OCI-LY7 (cell line): Measurements from ENCODE around the gene INO80E. TPM values are rescaled to one million over a fixed set of nuclear protein-coding genes. Genes with fewer than 3 reads are reported as not detected.

ENCODE experiments used
- BruUV-seq: library from RNA; stranded (reverse); fragments of 400-500 nt; replicated peaks from 2 replicates; lab custom pipeline; 2021; lab: Mats Ljungman, UMichigan
- CTCF ChIA-PET: fragments of 300-600 bp; sonication (Branson Sonifier 250); formaldehyde crosslinking; loops from one replicate; lab custom pipeline; 2022; ENCODE audit warnings: antibody characterized with exemption; ENCODE audit not compliant: unreplicated experiment; lab: Charles Lee
- POLR2A ChIA-PET: fragments of 300-600 bp; sonication (Branson Sonifier 250); formaldehyde crosslinking; loops from one replicate; lab custom pipeline; 2022; ENCODE audit warnings: antibody characterized with exemption; lab: Charles Lee
- DNase-seq: peaks from one replicate; pipeline ENCODE4 v3.0.0-alpha.2; 2015; ENCODE audit warnings: low spot score
- H2AFZ ChIP-seq: fragments of 200-600 bp; sonication (generic), shearing (Covaris generic); 2 replicates; pipeline ENCODE4 v1.6.1; 2014; ENCODE audit warnings: mild to moderate bottlenecking, antibody characterized with exemption, low read length, moderate library complexity
- H3K27ac ChIP-seq: fragments of 200-600 bp; sonication (generic); 2 replicates; pipeline ENCODE4 v1.5.1; 2014; ENCODE audit warnings: mixed run types, low read depth, mild to moderate bottlenecking, moderate library complexity, low read length, inconsistent platforms; ENCODE audit not compliant: poor library complexity, severe bottlenecking
- H3K36me3 ChIP-seq: fragments of 200-600 bp; sonication (generic); 2 replicates; pipeline ENCODE4 v1.6.1; 2014; ENCODE audit warnings: mild to moderate bottlenecking, antibody characterized with exemption, low read length, moderate library complexity, mixed read lengths; ENCODE audit not compliant: insufficient read depth
- H3K4me1 ChIP-seq: fragments of 200-600 bp; sonication (generic); 2 replicates; pipeline ENCODE4 v1.5.1; 2014; ENCODE audit warnings: mild to moderate bottlenecking, low read length; ENCODE audit not compliant: insufficient read depth, poor library complexity, severe bottlenecking
- H3K4me2 ChIP-seq: fragments of 200-600 bp; sonication (generic); 2 replicates; pipeline ENCODE4 v1.6.1; 2014; ENCODE audit warnings: mild to moderate bottlenecking, low read length
- H3K4me3 ChIP-seq: fragments of 200-600 bp; sonication (generic); 2 replicates; pipeline ENCODE4 v1.5.1; 2014; ENCODE audit warnings: mild to moderate bottlenecking, low read depth, low read length; ENCODE audit not compliant: poor library complexity, severe bottlenecking
- H3K79me2 ChIP-seq: fragments of 200-600 bp; sonication (generic); 2 replicates; pipeline ENCODE4 v1.6.1; 2016; ENCODE audit warnings: low read depth, mild to moderate bottlenecking, low read length, moderate library complexity, mixed read lengths; ENCODE audit not compliant: insufficient read depth
- H3K9me2 ChIP-seq: fragments of 200-600 bp; sonication (generic); 2 replicates; pipeline ENCODE4 v1.6.1; 2016; ENCODE audit warnings: mild to moderate bottlenecking, low read length, mixed read lengths; ENCODE audit not compliant: insufficient read depth
- H3K9me3 ChIP-seq: fragments of 200-600 bp; sonication (generic); 2 replicates; pipeline ENCODE4 v1.6.1; 2014; ENCODE audit warnings: mild to moderate bottlenecking, mixed run types, low read length, mixed read lengths
- H4K20me1 ChIP-seq: fragments of 200-600 bp; sonication (generic); 2 replicates; pipeline ENCODE4 v1.6.1; 2014; ENCODE audit warnings: mild to moderate bottlenecking, antibody characterized with exemption, low read length, moderate library complexity, mixed read lengths; ENCODE audit not compliant: insufficient read depth
- CTCF ChIP-seq: fragments of 200-600 bp; sonication (generic); conservative IDR thresholded peaks from 2 replicates; pipeline ENCODE4 v1.5.1; 2014; ENCODE audit warnings: mild to moderate bottlenecking, antibody characterized with exemption, low read length, moderate library complexity, mixed read lengths
- EZH2phosphoT487 ChIP-seq: fragments of 200-600 bp; sonication (generic); IDR thresholded peaks from 2 replicates; pipeline ENCODE4 v1.6.1; 2018; ENCODE audit warnings: low read depth, borderline replicate concordance, mild to moderate bottlenecking, mixed run types, antibody characterized with exemption, low read length, moderate library complexity, mixed read lengths
- intact Hi-C: fragments of 100-400 bp; cut with micrococcal nuclease; formaldehyde crosslinking; loops from one replicate; pipeline ENCODE4 v1.10.0; 2022; ENCODE audit not compliant: unreplicated experiment
- total RNA-seq, 2 experiments: library from RNA; depleted of rRNA in 1 of 2; stranded (reverse); fragments of >200 nt in 1 of 2; shearing (Covaris generic) in 1 of 2; gene quantifications; 2 replicates each; pipeline ENCODE4 v1.2.3, GENCODE V29; 2014 to 2022

Gene INO80E
- total RNA-seq, 2 experiments from 2014 or later = 88.0 to 129 TPM

GRCh38 chr16:29990034-29990433 lies 6.0 kb upstream of the INO80E start:
- peaks cover 89% of the 10 kb centered on the region for H3K36me3 ChIP-seq
- no peaks in the 10 kb centered on the region for H4K20me1 ChIP-seq
- no peak for TF ChIP-seq EZH2phosphoT487
- TF ChIP-seq CTCF = no peak

DNA sequence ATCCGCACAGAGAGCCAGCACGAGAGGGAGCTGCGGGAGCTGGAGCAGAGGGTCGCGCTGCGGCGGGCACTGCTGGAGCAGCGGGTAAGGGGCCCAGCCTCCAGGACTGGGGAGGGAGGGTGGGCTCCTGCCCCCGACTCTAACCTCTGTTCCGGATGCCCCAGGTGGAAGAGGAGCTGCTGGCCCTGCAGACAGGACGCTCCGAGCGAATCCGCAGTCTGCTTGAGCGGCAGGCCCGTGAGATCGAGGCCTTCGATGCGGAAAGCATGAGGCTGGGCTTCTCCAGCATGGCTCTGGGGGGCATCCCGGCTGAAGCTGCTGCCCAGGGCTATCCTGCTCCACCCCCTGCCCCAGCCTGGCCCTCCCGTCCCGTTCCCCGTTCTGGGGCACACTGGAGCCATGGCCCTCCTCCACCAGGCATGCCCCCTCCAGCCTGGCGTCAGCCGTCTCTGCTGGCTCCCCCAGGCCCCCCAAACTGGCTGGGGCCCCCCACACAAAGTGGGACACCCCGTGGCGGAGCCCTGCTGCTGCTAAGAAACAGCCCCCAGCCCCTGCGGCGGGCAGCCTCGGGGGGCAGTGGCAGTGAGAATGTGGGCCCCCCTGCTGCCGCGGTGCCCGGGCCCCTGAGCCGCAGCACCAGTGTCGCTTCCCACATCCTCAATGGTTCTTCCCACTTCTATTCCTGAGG lies 5.0 kb upstream of the INO80E start:
- H3K9me2 ChIP-seq = no peaks in the 10 kb centered on the region
- CTCF ChIA-PET = no interaction called here
- no peaks in the 10 kb centered on the region for H3K79me2 ChIP-seq
- no peak overlapping the region for H3K4me2 ChIP-seq
- peaks cover 80% of the 10 kb centered on the region for H3K36me3 ChIP-seq
- no peaks in the 10 kb centered on the region for H4K20me1 ChIP-seq
- peaks cover 21% of the 10 kb centered on the region for H3K4me1 ChIP-seq
- BruUV-seq = no TSS peak
- TF ChIP-seq CTCF (no peak), EZH2phosphoT487 (no peak)
- no peak for DNase-seq
- H3K4me3 ChIP-seq = no peak overlapping the region
- H2AFZ ChIP-seq = no peak overlapping the region
- no peaks in the 10 kb centered on the region for H3K9me3 ChIP-seq
- no peak overlapping the region for H3K27ac ChIP-seq
- POLR2A ChIA-PET = no interaction called here
- intact Hi-C loops = loop anchor here (10.0 kb wide), 1 partner anchor 384 kb away; the partner anchor contains the start of genes MYL11 and TBC1D10B

More at GRCh38 chr16:29990034-29990433, 6.0 kb upstream of the INO80E start:
- H3K4me2 ChIP-seq = no peak overlapping the region
- intact Hi-C loops = loop anchor here (10.0 kb wide), 1 partner anchor 385 kb away; the partner anchor contains the start of genes MYL11 and TBC1D10B
- peaks cover 15% of the 10 kb centered on the region for H3K4me1 ChIP-seq
- no peaks in the 10 kb centered on the region for H3K79me2 ChIP-seq
- no peak overlapping the region for H3K27ac ChIP-seq
- no peak for DNase-seq
- no TSS peak for BruUV-seq
- H3K4me3 ChIP-seq = no peak overlapping the region
- no peaks in the 10 kb centered on the region for H3K9me2 ChIP-seq
- ChIA-PET POLR2A (no interaction called here), CTCF (no interaction called here)
- no peak overlapping the region for H2AFZ ChIP-seq
- H3K9me3 ChIP-seq = no peaks in the 10 kb centered on the region

GRCh38 chr16:29991571-29991904 lies 4.5 kb upstream of the INO80E start:
- POLR2A ChIA-PET = no interaction called here
- no peak for TF ChIP-seq EZH2phosphoT487
- TF ChIP-seq CTCF = no peak
- H4K20me1 ChIP-seq = no peaks in the 10 kb centered on the region
- no peak overlapping the region for H3K27ac ChIP-seq
- intact Hi-C loops = loop anchor here (10.0 kb wide), 1 partner anchor 383 kb away; the partner anchor contains the start of genes MYL11 and TBC1D10B
- BruUV-seq = no TSS peak
- H3K9me2 ChIP-seq = no peaks in the 10 kb centered on the region
- H3K9me3 ChIP-seq = no peaks in the 10 kb centered on the region
- H3K4me3 ChIP-seq = no peak overlapping the region
- no peak for DNase-seq
- no peak overlapping the region for H2AFZ ChIP-seq
- H3K4me2 ChIP-seq = no peak overlapping the region
- CTCF ChIA-PET = no interaction called here
- peaks cover 3% of the 10 kb centered on the region; the same call in 1 of the 2 replicates for H3K79me2 ChIP-seq
- peaks cover 21% of the 10 kb centered on the region for H3K4me1 ChIP-seq
- peaks cover 74% of the 10 kb centered on the region for H3K36me3 ChIP-seq
